NCI-H2196 (cell line): Measurements from ENCODE around the gene ZDHHC8.
A peak's percentile ranks its signal among the peaks of the same experiment; 100 is the strongest.

Experiments
- DNase-seq: peaks from one replicate; lab custom pipeline; 2025; ENCODE audit not compliant: unreplicated experiment; lab: John Stamatoyannopoulos, UW

ZDHHC8 gene

DNA sequence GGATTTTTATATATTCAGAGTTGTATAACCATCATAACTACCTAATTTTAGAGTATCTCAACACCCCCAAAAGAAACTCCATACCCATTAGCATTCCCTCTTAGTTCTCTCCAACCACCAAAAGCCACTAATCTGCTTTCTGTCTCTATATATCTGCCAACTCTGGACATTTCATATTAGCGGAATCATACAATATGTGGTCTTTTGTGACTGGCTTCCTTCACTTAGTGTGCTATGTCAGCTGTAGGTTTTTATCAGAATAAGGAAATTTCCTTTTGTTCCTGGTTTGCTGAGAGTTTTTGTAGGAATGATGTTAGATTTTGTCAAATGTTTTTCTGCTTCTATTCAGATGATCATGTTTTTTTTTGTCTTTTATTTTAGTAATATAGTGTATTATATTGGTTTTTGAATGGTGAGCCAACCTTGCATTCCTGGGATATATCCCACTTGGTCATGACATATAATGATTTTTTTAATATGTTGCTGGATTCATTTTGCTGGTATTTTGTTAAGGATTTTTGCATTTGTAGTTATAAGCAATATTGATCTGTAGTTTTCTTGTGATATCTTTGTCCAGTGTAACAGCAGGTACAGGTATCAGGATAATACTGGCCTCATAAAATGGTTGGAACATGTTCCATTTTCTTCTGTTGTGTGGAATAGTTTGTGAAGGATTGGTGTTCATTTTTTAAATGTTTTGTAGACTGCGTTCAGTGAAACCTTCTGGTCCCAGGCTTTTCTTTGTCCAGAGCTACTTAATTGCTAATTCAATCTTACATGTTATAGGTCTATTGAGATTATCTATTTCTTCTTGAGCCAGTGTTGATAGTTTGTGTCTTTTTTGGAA, 34.8 kb upstream of the ZDHHC8 start:
- DNase-seq: no peak

DNA sequence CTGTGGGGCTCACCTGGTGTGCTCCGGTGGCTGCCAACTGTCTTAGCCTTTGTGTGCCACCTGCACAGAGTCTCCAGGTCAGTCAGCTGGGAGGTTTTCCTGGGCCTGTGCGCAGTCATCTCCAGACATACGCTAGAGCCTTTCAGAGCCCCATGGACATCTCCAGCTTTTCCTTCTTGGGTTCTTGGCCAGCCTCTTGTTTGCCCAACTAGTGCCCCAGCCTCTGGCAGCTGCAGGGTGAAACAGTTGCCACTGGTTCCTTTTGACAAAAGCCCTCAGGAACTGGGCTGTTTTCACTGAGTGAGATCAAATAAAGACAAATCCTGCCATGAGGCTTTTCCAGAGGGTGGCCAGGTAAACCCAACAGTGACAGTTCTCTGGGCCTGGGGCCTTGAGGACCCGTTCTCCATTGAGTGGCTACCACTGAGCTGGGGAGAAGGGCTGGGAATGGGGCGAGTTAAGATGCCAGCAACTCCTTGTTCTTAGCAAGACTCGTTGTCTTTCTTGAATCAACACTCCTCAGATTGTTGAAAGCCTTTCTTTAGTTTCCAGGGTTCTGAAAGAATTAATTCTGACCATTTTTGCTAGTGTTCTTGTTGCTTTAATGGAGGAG, 32.4 kb upstream of the ZDHHC8 start:
- no peak for DNase-seq

- DNase-seq: no peak
Observed at GRCh38 chr22:20101638-20102037, 30.0 kb upstream of the ZDHHC8 start.

DNA sequence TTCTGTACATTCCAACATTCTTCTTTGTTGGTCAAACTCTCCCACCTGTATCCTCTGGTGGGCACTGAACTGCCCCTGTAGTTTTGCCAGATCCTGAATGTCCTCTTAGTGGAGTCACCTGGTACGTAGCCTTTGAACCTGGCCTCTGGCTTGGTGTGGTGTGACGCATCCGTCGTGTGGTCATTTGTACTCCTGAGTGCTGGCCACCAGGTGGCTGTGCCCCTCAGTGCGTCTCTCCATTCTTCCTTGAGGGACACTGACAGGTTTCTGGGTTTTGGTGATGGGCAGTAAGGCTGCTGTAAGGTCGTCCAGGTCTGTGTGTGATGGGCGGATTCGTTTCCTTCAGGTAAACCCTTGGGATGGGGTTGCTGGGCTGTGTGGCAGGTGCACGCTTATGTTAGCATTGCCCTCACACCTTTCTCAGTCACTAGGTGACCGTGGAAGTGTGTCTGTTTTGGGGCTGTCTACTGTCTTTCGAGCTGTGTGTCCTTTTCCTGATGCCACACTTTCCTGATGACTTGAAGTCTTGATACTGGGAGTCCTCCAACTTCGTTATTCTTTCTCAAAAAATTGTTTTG, 29.3 kb upstream of the ZDHHC8 start:
- no peak for DNase-seq

DNA sequence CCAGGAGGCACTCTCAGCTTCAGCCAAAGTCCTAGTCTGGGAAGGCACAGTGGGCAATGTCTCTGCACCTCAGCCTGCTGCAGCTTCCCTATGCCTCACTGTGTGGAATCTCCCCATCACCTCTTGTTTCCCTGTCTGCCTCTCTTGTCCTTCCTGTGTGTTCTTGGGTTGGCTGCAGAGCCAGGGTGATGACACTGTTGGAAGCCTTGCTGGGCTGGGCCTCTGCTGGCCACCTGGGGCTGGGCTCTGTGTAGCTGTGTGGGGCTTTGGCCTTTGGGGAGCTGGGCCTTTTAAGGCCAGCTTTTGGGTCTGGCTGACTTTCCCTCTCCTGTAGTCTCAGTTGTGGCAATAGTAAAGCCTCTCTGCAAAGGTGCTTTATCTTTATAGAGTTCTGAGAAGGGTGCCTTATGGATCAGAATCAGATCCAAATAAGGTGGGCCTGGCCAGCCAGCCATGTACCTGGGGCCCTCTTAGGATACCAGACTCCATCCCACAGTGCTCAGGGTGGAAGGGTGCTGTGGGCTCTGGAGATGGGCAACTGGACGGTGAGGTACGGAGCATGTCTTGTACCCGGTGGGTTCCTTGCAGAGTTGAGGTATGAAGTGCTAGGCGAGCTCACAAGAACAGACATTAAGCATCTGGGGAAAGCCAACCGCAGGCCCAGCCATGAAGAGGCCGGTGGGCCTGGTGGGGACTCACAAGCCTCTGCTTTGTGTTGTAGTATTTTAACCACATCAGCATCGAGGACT, 26.0 kb upstream of the ZDHHC8 start:
- no peak for DNase-seq

GRCh38 chr22:20106205-20106848, 25.3 kb upstream of the ZDHHC8 start:
- no peak for DNase-seq

DNA sequence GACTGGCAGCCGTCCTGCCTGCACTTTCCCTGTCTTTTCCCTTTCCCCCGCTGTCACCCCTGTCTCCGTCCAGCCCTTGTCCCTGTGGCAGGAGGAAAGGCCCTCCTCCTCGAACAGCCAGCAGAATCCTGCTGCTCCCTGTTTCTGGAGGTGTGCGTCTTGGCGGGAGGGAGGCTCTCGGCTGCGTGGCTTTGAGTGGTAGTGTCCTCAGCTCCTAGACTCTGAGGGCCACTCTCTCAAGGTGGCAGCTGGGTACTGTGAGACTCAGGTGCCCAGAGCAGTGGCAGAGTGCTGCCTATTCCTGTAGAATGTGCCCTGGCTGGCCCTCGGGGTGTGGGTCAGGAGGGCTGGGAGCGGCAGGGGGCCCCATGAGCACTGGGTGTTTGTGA, 24.8 kb upstream of the ZDHHC8 start:
- no peak for DNase-seq

GRCh38 chr22:20107471-20107901, 24.1 kb upstream of the ZDHHC8 start:
- no peak for DNase-seq

GRCh38 chr22:20107951-20108756, 23.4 kb upstream of the ZDHHC8 start:
- DNase-seq: no peak

DNA sequence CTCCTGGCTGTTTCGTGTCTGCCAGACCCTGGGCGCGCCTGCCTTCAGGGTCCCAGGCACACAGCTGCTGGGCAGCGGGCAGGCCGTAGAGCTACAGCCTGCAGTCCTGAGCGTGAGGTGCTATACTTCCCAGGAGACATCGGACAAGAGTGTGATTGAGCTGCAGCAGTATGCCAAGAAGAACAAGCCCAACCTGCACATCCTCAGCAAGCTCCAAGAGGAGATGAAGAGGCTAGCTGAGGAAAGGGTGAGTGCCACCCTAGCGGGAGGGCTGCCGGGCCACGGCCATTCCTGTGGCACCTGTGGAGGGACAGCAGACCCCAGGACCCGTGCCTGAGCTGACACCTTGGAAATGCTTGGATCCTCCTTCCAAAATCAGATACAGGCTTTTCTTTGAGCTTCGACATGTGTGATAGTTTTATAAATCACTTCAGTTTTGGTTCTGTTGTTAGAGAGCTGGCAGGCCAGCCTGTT, 22.8 kb upstream of the ZDHHC8 start:
- DNase-seq: no peak

- no peak for DNase-seq
Observed at GRCh38 chr22:20109411-20110358, 21.9 kb upstream of the ZDHHC8 start.

DNA sequence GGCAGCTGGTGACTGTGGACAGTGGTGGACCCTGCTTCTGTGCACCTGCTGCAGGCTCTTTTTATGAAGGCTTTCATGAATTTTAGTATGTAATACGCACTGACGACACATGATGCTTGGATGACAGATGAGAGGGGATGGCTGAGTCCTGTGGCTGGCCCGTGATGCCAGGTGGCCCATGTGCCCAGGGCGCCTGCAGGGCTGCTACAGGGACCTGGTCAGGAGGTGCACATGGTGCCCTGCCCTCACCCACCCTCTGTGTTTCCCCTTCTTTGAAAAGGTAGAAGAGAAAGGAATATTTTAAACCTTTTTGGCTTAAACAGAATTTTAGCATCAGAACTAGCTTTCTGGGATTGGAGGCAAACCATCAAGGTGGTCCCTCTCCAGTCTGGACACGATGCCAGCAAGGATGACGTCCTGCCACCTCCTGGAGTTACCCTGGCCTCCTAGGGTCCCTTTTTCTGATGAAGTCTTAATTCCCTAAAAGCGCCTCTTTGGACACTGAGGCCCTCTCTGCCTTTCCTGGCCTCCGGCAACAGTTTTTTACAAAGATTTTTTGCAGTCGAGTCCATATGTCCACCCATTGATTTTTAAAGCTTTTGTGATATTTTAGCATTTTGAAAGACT, 21.1 kb upstream of the ZDHHC8 start:
- no peak for DNase-seq

GRCh38 chr22:20111045-20111688, 20.4 kb upstream of the ZDHHC8 start:
- DNase-seq: peak; percentile 7

GRCh38 chr22:20111689-20112622, 19.6 kb upstream of the ZDHHC8 start:
- DNase-seq: no peak

DNA sequence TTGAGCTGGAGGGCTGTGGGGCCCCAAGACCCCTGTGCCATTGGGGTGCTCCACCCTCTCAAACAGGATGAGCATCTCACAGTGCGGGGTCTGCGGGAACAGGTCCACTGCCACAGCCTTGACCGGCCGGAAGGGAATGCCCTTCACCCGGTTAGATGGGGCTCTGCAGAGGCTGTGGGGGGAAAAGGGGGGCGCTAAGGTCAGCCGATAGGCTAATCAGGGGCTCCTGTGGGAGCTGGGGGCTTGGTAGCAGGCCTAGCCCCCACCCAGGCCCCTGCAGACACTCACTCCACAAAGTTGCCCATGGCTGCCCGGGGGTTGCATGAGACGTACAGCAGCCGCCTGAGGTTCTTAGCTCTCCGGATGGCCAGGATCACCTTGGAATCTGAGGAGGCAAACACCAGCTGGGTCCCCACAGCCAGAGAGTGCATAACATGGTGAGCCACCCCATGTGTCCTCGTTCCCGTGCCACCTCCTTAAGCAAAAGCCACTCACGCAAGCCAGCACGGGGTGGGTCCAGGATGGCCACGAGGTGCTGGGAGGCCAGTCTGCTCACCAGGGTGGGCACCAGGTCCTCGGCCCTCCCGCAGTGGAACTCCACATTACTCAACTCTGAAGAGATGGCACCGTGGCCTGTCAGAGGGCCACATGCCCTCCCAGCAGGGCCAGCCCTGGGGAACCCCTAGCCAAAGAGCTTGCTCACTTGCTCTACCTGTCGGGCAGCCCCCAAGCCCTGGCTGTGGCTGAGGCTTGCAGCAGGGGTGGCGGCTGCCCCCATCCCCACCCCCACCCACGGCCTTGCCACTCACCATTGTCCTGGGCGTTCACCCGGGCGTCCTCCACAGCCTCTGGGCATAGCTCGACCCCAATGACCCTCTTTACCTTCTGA, 18.7 kb upstream of the ZDHHC8 start:
- no peak for DNase-seq
